H9 (cell line): ENCODE results near the gene NCBP2L. TPM values are rescaled to one million over a fixed set of nuclear protein-coding genes. Genes with fewer than 3 reads are reported as not detected.

Experiments used
- DNase-seq: peaks from one replicate; pipeline ENCODE4 v3.0.0-alpha.2; 2017
- H2AFZ ChIP-seq: one replicate; pipeline ENCODE4 v1.6.1; 2013; ENCODE audit warnings: mild to moderate bottlenecking, low read length, control low read depth, moderate library complexity
- H2AK5ac ChIP-seq: 2 replicates; pipeline ENCODE4 v1.6.1; 2013; ENCODE audit warnings: low read length, control low read depth, mixed read lengths; ENCODE audit not compliant: insufficient read length
- H2BK120ac ChIP-seq: one replicate; pipeline ENCODE4 v1.6.1; 2013; ENCODE audit warnings: low read depth, mild to moderate bottlenecking, low read length, control low read depth, inconsistent platforms; ENCODE audit not compliant: poor library complexity, severe bottlenecking
- H2BK12ac ChIP-seq: 2 replicates; pipeline ENCODE4 v1.6.1; 2013; ENCODE audit warnings: low read length, control low read depth, mixed read lengths, low read depth; ENCODE audit not compliant: insufficient read length
- H2BK15ac ChIP-seq: 2 replicates; pipeline ENCODE4 v1.6.1; 2013; ENCODE audit warnings: low read depth, low read length, control low read depth
- H2BK20ac ChIP-seq: one replicate; pipeline ENCODE4 v1.6.1; 2013; ENCODE audit warnings: low read depth, mild to moderate bottlenecking, low read length, control low read depth, inconsistent platforms; ENCODE audit not compliant: poor library complexity, severe bottlenecking
- H2BK5ac ChIP-seq: 2 replicates; pipeline ENCODE4 v1.6.1; 2013; ENCODE audit warnings: low read length, control low read depth, mixed read lengths; ENCODE audit not compliant: insufficient read length
- H3K14ac ChIP-seq: 2 replicates; pipeline ENCODE4 v1.6.1; 2013; ENCODE audit warnings: low read length, control low read depth; ENCODE audit not compliant: insufficient read depth
- H3K18ac ChIP-seq: 2 replicates; pipeline ENCODE4 v1.6.1; 2013; ENCODE audit warnings: low read depth, mild to moderate bottlenecking, mixed read lengths, low read length, control low read depth; ENCODE audit not compliant: insufficient read length
- H3K23ac ChIP-seq: 2 replicates; pipeline ENCODE4 v1.6.1; 2013; ENCODE audit warnings: low read length, control low read depth, mixed read lengths, low read depth; ENCODE audit not compliant: insufficient read length
- H3K23me2 ChIP-seq: 2 replicates; pipeline ENCODE4 v1.6.1; 2013; ENCODE audit warnings: low read depth, mild to moderate bottlenecking, mixed read lengths, low read length, control low read depth; ENCODE audit not compliant: insufficient read length, poor library complexity, severe bottlenecking
- H3K27ac ChIP-seq: 2 replicates; pipeline ENCODE4 v1.5.1; 2013; ENCODE audit warnings: low read length, control low read depth, mixed read lengths, low read depth; ENCODE audit not compliant: insufficient read length
- H3K27me3 ChIP-seq: 2 replicates; pipeline ENCODE4 v1.6.1; 2013; ENCODE audit warnings: low read length, control low read depth, inconsistent platforms; ENCODE audit not compliant: insufficient read depth
- H3K4ac ChIP-seq: 2 replicates; pipeline ENCODE4 v1.6.1; 2013; ENCODE audit warnings: low read depth, mild to moderate bottlenecking, control low read depth, inconsistent platforms, low read length, moderate library complexity
- H3K4me1 ChIP-seq: 2 replicates; pipeline ENCODE4 v1.6.1; 2013; ENCODE audit warnings: low read length, control low read depth, inconsistent platforms; ENCODE audit not compliant: insufficient read depth
- H3K4me2 ChIP-seq: 2 replicates; pipeline ENCODE4 v1.6.1; 2013; ENCODE audit warnings: low read length, control low read depth, mixed read lengths; ENCODE audit not compliant: insufficient read length, insufficient read depth
- H3K56ac ChIP-seq: 2 replicates; pipeline ENCODE4 v1.6.1; 2013; ENCODE audit warnings: low read depth, mild to moderate bottlenecking, mixed read lengths, low read length, control low read depth; ENCODE audit not compliant: insufficient read length
- H3K79me1 ChIP-seq: 2 replicates; pipeline ENCODE4 v1.6.1; 2013; ENCODE audit warnings: low read depth, mild to moderate bottlenecking, moderate library complexity, low read length, control low read depth, inconsistent platforms; ENCODE audit not compliant: insufficient read depth, poor library complexity, severe bottlenecking
- H3K79me2 ChIP-seq: 2 replicates; pipeline ENCODE4 v1.6.1; 2013; ENCODE audit warnings: low read length, control low read depth, inconsistent platforms; ENCODE audit not compliant: insufficient read depth
- H3K9ac ChIP-seq: 2 replicates; pipeline ENCODE4 v1.6.1; 2013; ENCODE audit warnings: low read length, control low read depth, mixed read lengths; ENCODE audit not compliant: insufficient read length; ENCODE audit errors: extremely low read depth
- H3K9me3 ChIP-seq: one replicate; pipeline ENCODE4 v1.6.1; 2013; ENCODE audit warnings: low read depth, low read length, inconsistent platforms; ENCODE audit not compliant: control insufficient read depth
- H3T11ph ChIP-seq: one replicate; pipeline ENCODE4 v1.6.1; 2013; ENCODE audit warnings: mild to moderate bottlenecking, low read length, control low read depth, inconsistent platforms
- H4K20me1 ChIP-seq: one replicate; pipeline ENCODE4 v1.6.1; 2013; ENCODE audit not compliant: control insufficient read depth, insufficient read length, insufficient read depth
- H4K5ac ChIP-seq: 2 replicates; pipeline ENCODE4 v1.6.1; 2013; ENCODE audit warnings: low read depth, mild to moderate bottlenecking, mixed read lengths, low read length, control low read depth; ENCODE audit not compliant: insufficient read length
- H4K8ac ChIP-seq: replicated peaks from 2 replicates; pipeline ENCODE4 v1.6.1; 2013; ENCODE audit warnings: low read length, control low read depth, mixed read lengths, low read depth; ENCODE audit not compliant: insufficient read length
- H4K91ac ChIP-seq: 2 replicates; pipeline ENCODE4 v1.6.1; 2013; ENCODE audit warnings: low read depth, mild to moderate bottlenecking, moderate library complexity, mixed read lengths, low read length, control low read depth; ENCODE audit not compliant: insufficient read length
- H3K27ac Mint-ChIP-seq, 3 experiments: 2 replicates in 2 of 3; 3 replicates in 1 of 3; pipeline ENCODE4 v1.8.0; 2020 to 2021; ENCODE audit warnings: mixed read lengths in 3 of 3, mild to moderate bottlenecking in 1 of 3, moderate library complexity in 1 of 3
- H3K27me3 Mint-ChIP-seq: 2 replicates; pipeline ENCODE4 v1.8.0; 2021; ENCODE audit warnings: low read depth, mild to moderate bottlenecking, moderate library complexity, mixed read lengths
- H3K36me3 Mint-ChIP-seq, 3 experiments: 2 replicates in 2 of 3; 3 replicates in 1 of 3; pipeline ENCODE4 v1.8.0; 2020 to 2021; ENCODE audit warnings: low read depth in 3 of 3, mixed read lengths in 3 of 3; ENCODE audit not compliant: insufficient read depth in 1 of 3
- H3K4me1 Mint-ChIP-seq, 2 experiments: 2 replicates each; pipeline ENCODE4 v1.8.0; 2020; ENCODE audit warnings: mixed read lengths in 2 of 2
- H3K4me3 Mint-ChIP-seq, 2 experiments: 2 replicates in 1 of 2; 3 replicates in 1 of 2; pipeline ENCODE4 v1.8.0; 2020 to 2021; ENCODE audit warnings: mild to moderate bottlenecking in 2 of 2, mixed read lengths in 2 of 2, moderate library complexity in 1 of 2
- H3K9me3 Mint-ChIP-seq, 2 experiments: 2 replicates in 1 of 2; 3 replicates in 1 of 2; pipeline ENCODE4 v1.8.0; 2020; ENCODE audit warnings: mild to moderate bottlenecking in 2 of 2, mixed read lengths in 2 of 2, moderate library complexity in 1 of 2
- WGBS: extraction: QIAGEN DNeasy Blood & Tissue Kit; methylation state at CpG from one replicate; pipeline ENCODE4 v1.1.7; 2013; ENCODE audit warnings: missing lambda C conversion rate, low lambda C conversion rate, mixed read lengths; ENCODE audit not compliant: insufficient read length; ENCODE audit errors: extremely low coverage; 5-methylcytosine and 5-hydroxymethylcytosine counted together
- total RNA-seq: library from RNA; stranded (reverse); gene quantifications from 2 replicates; pipeline ENCODE4 v1.2.1, GENCODE V29; 2021
- TF ChIP-seq, protein P1 (sequence below): fragments of 200-600 bp; sonication (generic); conservative IDR thresholded peaks from 3 replicates; pipeline ENCODE4 v1.8.0; 2021; ENCODE audit warnings: antibody characterized with exemption, mild to moderate bottlenecking

The NCBP2L gene
- total RNA-seq, 1 experiment from 2014 or later = not detected

- whole genome bisulfite sequencing = no CpG with 5 or more reads among the region's 4 CpGs
Observed at GRCh38 chrX:107728371-107729099, 49.0 kb upstream of the NCBP2L start.

More at GRCh38 chrX:107728371-107729099, 49.0 kb upstream of the NCBP2L start:
- H3K56ac ChIP-seq = no peak overlapping the region
- TF ChIP-seq, protein P1, sequence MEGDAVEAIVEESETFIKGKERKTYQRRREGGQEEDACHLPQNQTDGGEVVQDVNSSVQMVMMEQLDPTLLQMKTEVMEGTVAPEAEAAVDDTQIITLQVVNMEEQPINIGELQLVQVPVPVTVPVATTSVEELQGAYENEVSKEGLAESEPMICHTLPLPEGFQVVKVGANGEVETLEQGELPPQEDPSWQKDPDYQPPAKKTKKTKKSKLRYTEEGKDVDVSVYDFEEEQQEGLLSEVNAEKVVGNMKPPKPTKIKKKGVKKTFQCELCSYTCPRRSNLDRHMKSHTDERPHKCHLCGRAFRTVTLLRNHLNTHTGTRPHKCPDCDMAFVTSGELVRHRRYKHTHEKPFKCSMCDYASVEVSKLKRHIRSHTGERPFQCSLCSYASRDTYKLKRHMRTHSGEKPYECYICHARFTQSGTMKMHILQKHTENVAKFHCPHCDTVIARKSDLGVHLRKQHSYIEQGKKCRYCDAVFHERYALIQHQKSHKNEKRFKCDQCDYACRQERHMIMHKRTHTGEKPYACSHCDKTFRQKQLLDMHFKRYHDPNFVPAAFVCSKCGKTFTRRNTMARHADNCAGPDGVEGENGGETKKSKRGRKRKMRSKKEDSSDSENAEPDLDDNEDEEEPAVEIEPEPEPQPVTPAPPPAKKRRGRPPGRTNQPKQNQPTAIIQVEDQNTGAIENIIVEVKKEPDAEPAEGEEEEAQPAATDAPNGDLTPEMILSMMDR = no peak
- no peak overlapping the region for H2BK12ac ChIP-seq
- H2BK20ac ChIP-seq = no peak overlapping the region
- H3K23me2 ChIP-seq = no peaks in the 10 kb centered on the region
- no peak overlapping the region for H3K14ac ChIP-seq
- Mint-ChIP-seq H3K4me3 (0 out of 5 replicates have a peak overlapping the region, but pooled peaks of 1 of the 2 experiments have one; percentile 10), H3K9me3 (peaks cover 0 to 46% of the 10 kb centered on the region in 2 experiments; a peak in 2 of 5 replicates), H3K36me3 (peaks cover 0 to 4% (median 3%) of the 10 kb centered on the region in 3 experiments; a peak in 4 of 7 replicates), H3K27ac (peak overlapping the region in 1 of 3 experiments; percentile 81; a peak in 1 of 7 replicates), H3K27me3 (peaks cover 3% of the 10 kb centered on the region; the same call in 1 of the 2 replicates), H3K4me1 (peaks cover 27 to 56% of the 10 kb centered on the region in 2 experiments)
- peaks cover 15% of the 10 kb centered on the region; the same call in 1 of the 2 replicates for H3K4me1 ChIP-seq
- no peak overlapping the region for H4K8ac ChIP-seq
- no peak overlapping the region for H4K5ac ChIP-seq
- no peak for DNase-seq
- H3K27ac ChIP-seq = no peak overlapping the region
- H3K23ac ChIP-seq = no peak overlapping the region
- no peaks in the 10 kb centered on the region for H4K20me1 ChIP-seq
- H2BK5ac ChIP-seq = no peak overlapping the region
- H3K4me2 ChIP-seq = no peak overlapping the region
- no peaks in the 10 kb centered on the region for H3K9me3 ChIP-seq
- H3K27me3 ChIP-seq = no peaks in the 10 kb centered on the region
- H2BK120ac ChIP-seq = no peak overlapping the region
- no peaks in the 10 kb centered on the region for H3K79me2 ChIP-seq
- H3K79me1 ChIP-seq = no peaks in the 10 kb centered on the region
- H2AFZ ChIP-seq = no peak overlapping the region
- H3T11ph ChIP-seq = no peak overlapping the region
- no peak overlapping the region for H2AK5ac ChIP-seq
- H3K9ac ChIP-seq = no peak overlapping the region
- no peak overlapping the region for H3K4ac ChIP-seq
- no peak overlapping the region for H2BK15ac ChIP-seq
- H4K91ac ChIP-seq = no peak overlapping the region
- no peak overlapping the region for H3K18ac ChIP-seq
